Thyroid gland (tissue), 4 donors: Measurements from ENCODE around the gene RHOG. TPM values are rescaled to one million over a fixed set of nuclear protein-coding genes. Genes with fewer than 3 reads are reported as not detected.

ENCODE experiments used
- DNase-seq, 2 donors: peaks; one replicate each; pipeline ENCODE4 v3.0.0-alpha.2; 2019
- H3K27ac ChIP-seq, 3 donors: fragments of 200-600 bp; sonication (generic); 1 replicate in 2 of 3; 2 replicates in 1 of 3; pipeline ENCODE4 v1.5.1; 2016 to 2019; ENCODE audit warnings: mild to moderate bottlenecking in 1 of 3, moderate library complexity in 1 of 3
- H3K27me3 ChIP-seq: fragments of 200-600 bp; sonication (generic); one replicate; pipeline ENCODE4 v1.5.1; 2019
- H3K36me3 ChIP-seq, 2 donors: fragments of 200-600 bp; sonication (generic); one replicate each; pipeline ENCODE4 v1.5.1; 2016 to 2019
- H3K4me1 ChIP-seq, 2 donors: fragments of 200-600 bp; sonication (generic); one replicate each; pipeline ENCODE4 v1.5.1; 2017 to 2019
- H3K4me3 ChIP-seq, 3 donors: fragments of 200-600 bp; sonication (generic); replicated peaks in 1 of 3; 1 replicate in 2 of 3; 2 replicates in 1 of 3; pipeline ENCODE4 v1.5.1; 2016; ENCODE audit warnings: mild to moderate bottlenecking in 1 of 3
- H3K9me3 ChIP-seq: fragments of 200-600 bp; sonication (generic); one replicate; pipeline ENCODE4 v1.5.1; 2017
- POLR2A ChIP-seq, 2 donors: fragments of 450-650 bp; IDR thresholded peaks; one replicate each; pipeline ENCODE4 v1.6.1; 2017; ENCODE audit warnings: antibody characterized with exemption in 2 of 2, mild to moderate bottlenecking in 2 of 2, moderate library complexity in 1 of 2
- WGBS, 2 donors: methylation state at CpG; one replicate each; pipeline ENCODE4 v1.1.5; 2017; 5-methylcytosine and 5-hydroxymethylcytosine counted together
- intact Hi-C: fragments of 100-400 bp; cut with DNase I; formaldehyde crosslinking; loops from one replicate; pipeline ENCODE4 v1.15.1; 2023
- total RNA-seq, 4 donors: library from RNA; depleted of rRNA; stranded (reverse); fragments of >200 nt; gene quantifications; one replicate each; pipeline ENCODE4 v1.2.3, GENCODE V29; 2016
- TF ChIP-seq, protein P1 (sequence below), 6 experiments: fragments of 200-600 bp in 3 of 6; fragments of 450-650 bp in 3 of 6; sonication (generic) in 3 of 6; IDR thresholded peaks; one replicate each; pipeline ENCODE4 v1.5.1; 2016 to 2019; ENCODE audit warnings: antibody characterized with exemption in 6 of 6, mild to moderate bottlenecking in 2 of 6, inconsistent platforms in 1 of 6, moderate library complexity in 1 of 6

RHOG gene
- total RNA-seq, 4 donors from 2014 or later: 17.3 to 39.0 (median 27.8) TPM

DNA sequence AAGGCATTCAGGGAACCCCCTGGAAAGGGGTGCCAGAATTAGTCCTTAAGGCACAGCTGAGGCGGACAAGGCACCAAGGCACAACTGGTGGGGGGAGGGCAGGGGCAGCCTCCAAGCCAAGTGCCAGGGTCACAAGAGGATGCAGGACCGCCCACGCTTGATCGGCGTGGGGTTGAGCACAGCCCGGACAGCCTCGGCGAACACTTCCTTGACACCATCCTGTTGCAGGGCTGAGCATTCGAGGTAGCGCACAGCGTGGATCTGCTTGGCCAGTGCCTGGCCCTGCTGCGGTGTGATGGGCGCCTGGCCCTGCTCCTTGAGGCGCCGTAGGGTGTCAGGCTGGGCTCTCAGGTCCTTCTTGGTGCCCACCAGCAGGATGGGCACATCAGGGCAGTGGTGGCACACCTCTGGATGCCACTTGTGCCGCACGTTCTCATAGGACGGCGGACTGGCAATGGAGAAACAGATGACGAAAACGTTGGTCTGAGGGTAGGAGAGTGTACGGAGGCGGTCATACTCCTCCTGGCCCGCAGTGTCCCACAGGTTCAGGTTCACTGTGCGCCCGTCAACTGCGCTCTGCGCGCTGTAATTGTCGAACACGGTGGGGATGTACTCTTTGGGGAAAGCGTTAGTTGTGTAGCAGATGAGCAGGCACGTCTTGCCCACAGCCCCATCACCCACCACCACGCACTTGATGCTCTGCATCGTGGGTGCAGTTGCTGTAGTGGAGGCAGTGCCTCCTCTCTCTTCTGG is 13.1 kb downstream of the RHOG start:
- Histone ChIP-seq H3K36me3 (peaks cover 12 to 17% of the 10 kb centered on the region in 2 donors), H3K27me3 (no peaks in the 10 kb centered on the region), H3K27ac (no peak overlapping the region), H3K4me1 (peaks cover 0 to 3% of the 10 kb centered on the region in 2 donors), H3K9me3 (no peaks in the 10 kb centered on the region), H3K4me3 (no peak overlapping the region)
- intact Hi-C loops: no loop called here
- 95% methylated on average over 28 of the region's 35 CpGs for WGBS, 2 donors
- DNase-seq: no peak
- TF ChIP-seq, protein P1, sequence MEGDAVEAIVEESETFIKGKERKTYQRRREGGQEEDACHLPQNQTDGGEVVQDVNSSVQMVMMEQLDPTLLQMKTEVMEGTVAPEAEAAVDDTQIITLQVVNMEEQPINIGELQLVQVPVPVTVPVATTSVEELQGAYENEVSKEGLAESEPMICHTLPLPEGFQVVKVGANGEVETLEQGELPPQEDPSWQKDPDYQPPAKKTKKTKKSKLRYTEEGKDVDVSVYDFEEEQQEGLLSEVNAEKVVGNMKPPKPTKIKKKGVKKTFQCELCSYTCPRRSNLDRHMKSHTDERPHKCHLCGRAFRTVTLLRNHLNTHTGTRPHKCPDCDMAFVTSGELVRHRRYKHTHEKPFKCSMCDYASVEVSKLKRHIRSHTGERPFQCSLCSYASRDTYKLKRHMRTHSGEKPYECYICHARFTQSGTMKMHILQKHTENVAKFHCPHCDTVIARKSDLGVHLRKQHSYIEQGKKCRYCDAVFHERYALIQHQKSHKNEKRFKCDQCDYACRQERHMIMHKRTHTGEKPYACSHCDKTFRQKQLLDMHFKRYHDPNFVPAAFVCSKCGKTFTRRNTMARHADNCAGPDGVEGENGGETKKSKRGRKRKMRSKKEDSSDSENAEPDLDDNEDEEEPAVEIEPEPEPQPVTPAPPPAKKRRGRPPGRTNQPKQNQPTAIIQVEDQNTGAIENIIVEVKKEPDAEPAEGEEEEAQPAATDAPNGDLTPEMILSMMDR (IDR thresholded peaks at IDR 0.05): no peak
- TF ChIP-seq POLR2A (IDR thresholded peaks at IDR 0.05): no peak

DNA sequence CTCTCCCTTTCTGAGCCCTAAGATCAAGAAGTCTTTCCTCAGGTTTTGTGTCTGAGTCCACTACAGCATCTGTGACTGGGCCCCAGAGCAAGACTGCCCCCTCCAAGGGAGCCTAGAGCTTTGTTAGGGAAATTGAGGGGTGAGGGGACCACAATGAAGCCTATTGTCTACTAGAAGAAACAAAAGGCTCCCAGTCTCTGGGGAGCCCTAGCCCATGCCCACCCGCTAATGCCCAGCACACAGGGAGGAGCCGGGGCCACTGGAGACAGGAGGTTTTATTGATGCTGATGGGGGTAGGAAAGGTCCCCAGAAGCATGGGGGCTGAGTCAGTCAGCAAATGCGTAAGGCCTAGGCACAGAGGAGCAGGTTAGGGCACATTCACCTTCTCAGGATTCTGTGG is 14.0 kb downstream of the RHOG start:
- no peak for DNase-seq

DNA sequence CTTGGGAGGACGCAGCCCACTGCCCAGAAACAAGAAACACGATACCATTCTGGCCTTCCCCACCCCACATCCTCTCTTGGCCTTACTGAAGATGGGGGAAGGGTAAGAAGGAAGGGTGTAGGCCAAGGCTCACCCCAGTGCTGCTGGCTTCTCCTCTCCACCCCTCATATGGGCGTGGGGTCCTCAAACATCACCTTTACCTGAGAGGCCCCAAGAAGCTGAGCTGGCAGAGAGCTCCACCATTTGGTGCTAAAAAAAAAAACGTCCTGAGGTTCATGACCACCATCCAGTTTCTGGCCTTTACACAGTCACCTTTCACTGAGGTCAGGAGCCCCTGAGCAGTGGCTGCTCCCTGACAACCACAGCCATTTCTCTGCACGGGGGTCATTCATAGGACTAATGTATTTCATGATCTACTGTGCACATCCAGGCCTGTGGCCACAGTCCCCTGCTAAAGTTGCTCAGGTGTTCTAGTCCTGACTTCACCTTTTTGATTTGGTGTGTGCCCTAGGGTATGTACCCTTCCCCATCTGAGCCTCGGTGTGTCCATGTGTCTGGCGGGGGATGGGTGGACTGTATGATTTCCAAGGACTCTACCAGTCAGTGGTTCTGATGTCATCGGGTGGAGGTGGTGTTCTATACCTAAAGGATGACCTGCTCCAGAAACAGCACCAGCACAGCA is 15.1 kb downstream of the RHOG start:
- peaks cover 12 to 17% of the 10 kb centered on the region in 2 donors for H3K36me3 ChIP-seq
- H3K27ac ChIP-seq: no peak overlapping the region
- no peaks in the 10 kb centered on the region for H3K9me3 ChIP-seq
- WGBS, 2 donors: 75% methylated on average over 8 of the region's 8 CpGs
- intact Hi-C loops: no loop called here
- TF ChIP-seq, protein P1 (IDR thresholded peaks at IDR 0.05): no peak
- TF ChIP-seq POLR2A (IDR thresholded peaks at IDR 0.05): no peak
- H3K27me3 ChIP-seq: no peaks in the 10 kb centered on the region
- no peaks in the 10 kb centered on the region for H3K4me1 ChIP-seq
- no peak for DNase-seq
- H3K4me3 ChIP-seq: no peak overlapping the region

More for the DNA sequence above, 14.0 kb downstream of the RHOG start:
- 73 to 91% methylated on average over 3 of the region's 3 CpGs for WGBS, 2 donors
- no peak for TF ChIP-seq POLR2A (IDR thresholded peaks at IDR 0.05)
- TF ChIP-seq, protein P1 (IDR thresholded peaks at IDR 0.05): no peak
- intact Hi-C loops: no loop called here
- Histone ChIP-seq H3K36me3 (peaks cover 12 to 17% of the 10 kb centered on the region in 2 donors), H3K4me3 (no peak overlapping the region), H3K9me3 (no peaks in the 10 kb centered on the region), H3K27me3 (no peaks in the 10 kb centered on the region), H3K27ac (no peak overlapping the region), H3K4me1 (no peaks in the 10 kb centered on the region)

DNA sequence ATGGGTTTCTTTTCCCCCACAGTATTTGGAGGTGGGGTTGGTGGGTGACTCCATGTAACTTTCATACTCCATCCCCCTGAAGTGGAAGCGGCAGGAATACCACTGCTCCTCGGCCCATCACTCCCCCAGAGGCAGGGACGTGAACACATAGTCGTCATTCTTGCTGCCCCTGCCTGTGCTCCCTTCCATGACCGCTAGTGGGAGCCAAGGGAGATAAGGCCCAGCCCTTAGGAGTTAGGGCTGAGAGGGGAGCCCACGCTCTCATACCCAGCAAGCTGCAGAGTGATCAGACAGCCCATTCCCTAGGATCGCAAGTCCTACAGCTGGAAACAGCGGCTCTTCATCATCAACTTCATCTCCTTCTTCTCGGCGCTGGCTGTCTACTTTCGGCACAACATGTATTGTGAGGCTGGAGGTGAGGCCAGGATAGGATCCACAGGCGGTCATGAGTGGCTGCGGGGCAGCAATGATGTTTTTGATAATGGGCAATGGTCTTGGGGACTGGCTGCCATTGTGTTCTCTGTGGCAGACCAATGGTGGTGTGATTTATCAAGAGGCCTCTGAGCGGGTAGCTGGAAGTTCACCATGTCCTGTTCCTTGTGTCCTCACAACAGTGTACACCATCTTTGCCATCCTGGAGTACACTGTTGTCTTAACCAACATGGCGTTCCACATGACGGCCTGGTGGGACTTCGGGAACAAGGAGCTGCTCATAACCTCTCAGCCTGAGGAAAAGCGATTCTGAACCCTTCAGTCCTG is 15.9 kb downstream of the RHOG start:
- peak in 1 of 2 donors; percentile 40 for DNase-seq
- intact Hi-C loops: no loop called here
- no peaks in the 10 kb centered on the region for H3K9me3 ChIP-seq
- H3K27ac ChIP-seq: no peak overlapping the region
- no peaks in the 10 kb centered on the region for H3K4me1 ChIP-seq
- no peak overlapping the region for H3K4me3 ChIP-seq
- 74 to 79% methylated on average over 18 of the region's 18 CpGs for WGBS, 2 donors
- H3K36me3 ChIP-seq: peaks cover 12 to 17% of the 10 kb centered on the region in 2 donors
- TF ChIP-seq POLR2A (IDR thresholded peaks at IDR 0.05): no peak
- TF ChIP-seq, protein P1 (IDR thresholded peaks at IDR 0.05): peak in 5 of 6 experiments; percentile 7 to 57 (median 43)
- H3K27me3 ChIP-seq: no peaks in the 10 kb centered on the region
